Keratinocyte (primary cell): ENCODE data around the gene S100A5. TPM values are rescaled to one million over a fixed set of nuclear protein-coding genes. Genes with fewer than 3 reads are reported as not detected.

Source experiments
- DNase-seq: peaks from one replicate; pipeline ENCODE4 v3.0.0-alpha.2; 2011; ENCODE audit warnings: low read depth, missing footprints, low spot score
- FAIRE-seq: peaks from 2 replicates; lab custom pipeline; 2011; peaks lifted over from hg19 to GRCh38; lab: Jason Lieb, UNC
- H2AFZ ChIP-seq: 2 replicates; pipeline ENCODE4 v1.6.0; 2012; ENCODE audit warnings: low read length, control low read depth, inconsistent platforms; ENCODE audit not compliant: control insufficient read depth
- H3K27ac ChIP-seq: 2 replicates; pipeline ENCODE4 v1.5.1; 2011; ENCODE audit warnings: low read length; ENCODE audit not compliant: control insufficient read depth, insufficient read depth
- H3K27me3 ChIP-seq: 3 replicates; pipeline ENCODE4 v1.6.0; 2011; ENCODE audit warnings: low read length; ENCODE audit not compliant: control insufficient read depth, insufficient read depth; ENCODE audit errors: extremely low read depth
- H3K36me3 ChIP-seq, 2 experiments: 2 replicates in 1 of 2; 3 replicates in 1 of 2; pipeline ENCODE4 v1.5.1; 2011; ENCODE audit warnings: low read length in 2 of 2, mild to moderate bottlenecking in 1 of 2; ENCODE audit not compliant: control insufficient read depth in 2 of 2, insufficient read depth in 2 of 2; ENCODE audit errors: extremely low read depth in 1 of 2
- H3K4me1 ChIP-seq: 3 replicates; pipeline ENCODE4 v1.5.1; 2011; ENCODE audit warnings: low read length; ENCODE audit not compliant: control insufficient read depth, insufficient read depth; ENCODE audit errors: extremely low read depth
- H3K4me2 ChIP-seq: 3 replicates; pipeline ENCODE4 v1.6.0; 2011; ENCODE audit warnings: low read depth, low read length; ENCODE audit not compliant: control insufficient read depth, insufficient read depth; ENCODE audit errors: extremely low read depth
- H3K4me3 ChIP-seq, 3 experiments: fragments of 200-600 bp in 1 of 3; sonication (generic) in 1 of 3; 2 replicates in 2 of 3; 3 replicates in 1 of 3; pipeline ENCODE4 v1.5.1; 2011 to 2016; ENCODE audit warnings: low read length in 3 of 3, mild to moderate bottlenecking in 3 of 3, control low read depth in 2 of 3, inconsistent platforms in 1 of 3, low read depth in 1 of 3, mixed read lengths in 1 of 3, mixed run types in 1 of 3, moderate library complexity in 1 of 3; ENCODE audit not compliant: control insufficient read depth in 2 of 3, insufficient read depth in 2 of 3; ENCODE audit errors: extremely low read depth in 1 of 3
- H3K79me2 ChIP-seq: 2 replicates; pipeline ENCODE4 v1.6.0; 2012; ENCODE audit warnings: low read length; ENCODE audit not compliant: control insufficient read depth, insufficient read depth
- H3K9ac ChIP-seq: 3 replicates; pipeline ENCODE4 v1.6.0; 2011; ENCODE audit warnings: low read length; ENCODE audit not compliant: control insufficient read depth, insufficient read depth; ENCODE audit errors: extremely low read depth
- H3K9me1 ChIP-seq: 3 replicates; pipeline ENCODE4 v1.6.0; 2011; ENCODE audit warnings: low read length; ENCODE audit not compliant: control insufficient read depth, insufficient read depth; ENCODE audit errors: extremely low read depth
- H3K9me3 ChIP-seq: 2 replicates; pipeline ENCODE4 v1.5.1; 2012; ENCODE audit warnings: low read depth, low read length; ENCODE audit not compliant: control insufficient read depth
- H4K20me1 ChIP-seq: 3 replicates; pipeline ENCODE4 v1.6.0; 2011; ENCODE audit warnings: low read length; ENCODE audit not compliant: control insufficient read depth, insufficient read depth; ENCODE audit errors: extremely low read depth
- CTCF ChIP-seq, 3 experiments: IDR thresholded peaks in 1 of 3; conservative IDR thresholded peaks in 1 of 3; optimal IDR thresholded peaks in 1 of 3; 2 replicates in 2 of 3; 3 replicates in 1 of 3; pipeline versions ENCODE3 to v1.5.1; 2011; ENCODE audit warnings: low read length in 3 of 3, mild to moderate bottlenecking in 3 of 3, moderate library complexity in 2 of 3, control low read depth in 1 of 3, inconsistent platforms in 1 of 3; ENCODE audit not compliant: insufficient read depth in 2 of 3; ENCODE audit errors: extremely low read depth in 1 of 3
- EZH2 ChIP-seq: IDR thresholded peaks from one replicate; pipeline ENCODE4 v1.6.1; 2012; ENCODE audit warnings: inconsistent platforms, mild to moderate bottlenecking, low read length, moderate library complexity
- dilution Hi-C: fragments of 300-500 bp; cut with MboI; formaldehyde crosslinking; loops from one replicate; pipeline ENCODE4 v1.7.0; 2020; ENCODE audit warnings: low sequenced_read_pairs; ENCODE audit not compliant: extremely low pct_ligation_motif_present
- polyA plus RNA-seq, 5 experiments: library from polyadenylated mRNA; depleted of rRNA in 3 of 5; stranded (reverse) in 3 of 5; stranded (forward) in 1 of 5; unstranded in 1 of 5; fragments of >200 nt; gene quantifications; 1 replicate in 1 of 5; 2 replicates in 3 of 5; 3 replicates in 1 of 5; pipeline versions ENCODE4 v1.2.1 to v1.2.3, GENCODE V29; 2011 to 2012; ENCODE audit warnings: missing spikeins in 2 of 5, low read depth in 1 of 5, low replicate concordance in 1 of 5

S100A5 gene
- polyA plus RNA-seq, 1 donor (not counting 4 experiments of a cell fraction or from before 2014, with no cell fraction given), result 0.20 TPM

- no peak overlapping the region for H3K9ac ChIP-seq
- H3K9me1 ChIP-seq, result no peaks in the 10 kb centered on the region
- H3K27ac ChIP-seq, result no peak overlapping the region
- TF ChIP-seq CTCF (optimal IDR thresholded peaks at IDR 0.05 in 1 of 3, IDR thresholded peaks at IDR 0.05 in 1 of 3, conservative IDR thresholded peaks at IDR 0.05 in 1 of 3; ENCODE audit: extremely low read depth in 1 of 3, insufficient read depth in 2 of 3, low read length in 3 of 3), result no peak
- no peak for TF ChIP-seq EZH2
- no peak overlapping the region for H2AFZ ChIP-seq
- H3K4me2 ChIP-seq, result no peak overlapping the region
- H3K27me3 ChIP-seq, result no peaks in the 10 kb centered on the region
- peaks cover 25% of the 10 kb centered on the region for H3K4me1 ChIP-seq
- no peaks in the 10 kb centered on the region for H3K79me2 ChIP-seq
- dilution Hi-C loops, result no loop called here
- DNase-seq (no peak), FAIRE-seq (no peak)
- no peaks in the 10 kb centered on the region for H3K9me3 ChIP-seq
- no peak overlapping the region for H3K4me3 ChIP-seq
- no peaks in the 10 kb centered on the region for H4K20me1 ChIP-seq
- no peaks in the 10 kb centered on the region for H3K36me3 ChIP-seq
These were observed 27.1 kb downstream of the S100A5 start for GRCh38 chr1:153513666-153514065.

- DNase-seq (no peak), FAIRE-seq (no peak)
- Histone ChIP-seq H3K9me3 (no peaks in the 10 kb centered on the region), H3K79me2 (no peaks in the 10 kb centered on the region), H4K20me1 (no peaks in the 10 kb centered on the region), H3K9me1 (no peaks in the 10 kb centered on the region), H2AFZ (no peak overlapping the region), H3K4me2 (no peak overlapping the region), H3K27ac (no peak overlapping the region), H3K27me3 (no peaks in the 10 kb centered on the region), H3K4me1 (peaks cover 29% of the 10 kb centered on the region), H3K4me3 (no peak overlapping the region), H3K9ac (no peak overlapping the region), H3K36me3 (no peaks in the 10 kb centered on the region)
- dilution Hi-C loops, result no loop called here
- TF ChIP-seq EZH2 (no peak), CTCF (optimal IDR thresholded peaks at IDR 0.05 in 1 of 3, IDR thresholded peaks at IDR 0.05 in 1 of 3, conservative IDR thresholded peaks at IDR 0.05 in 1 of 3; ENCODE audit: extremely low read depth in 1 of 3, insufficient read depth in 2 of 3, low read length in 3 of 3) (peak in 1 of 3 experiments; percentile 54)
These were observed 27.7 kb downstream of the S100A5 start for GRCh38 chr1:153513023-153513422.
